Pulmonary artery endothelial cell (primary cell): Measurements from ENCODE around the gene LINGO4. TPM values are rescaled to one million over a fixed set of nuclear protein-coding genes. Genes with fewer than 3 reads are reported as not detected.

Experiments
- total RNA-seq: library from RNA; depleted of rRNA; stranded (reverse); fragments of >200 nt; gene quantifications from 2 replicates; pipeline ENCODE4 v1.2.3, GENCODE V29; 2014

LINGO4 gene
- total RNA-seq, 1 donor from 2014 or later: not detected

Other genes with a start within 250 kb of the LINGO4 start
- 13.9 and 25.2 TPM in 2 replicates for gene SNX27, start 193.4 kb downstream of the LINGO4 start, total RNA-seq
- not detected in 2 replicates for gene CELF3, start 88.6 kb downstream of the LINGO4 start, total RNA-seq
- not detected in 2 replicates for gene RIIAD1, start 83.9 kb downstream of the LINGO4 start, total RNA-seq
- gene MRPL9, start 41.9 kb downstream of the LINGO4 start, total RNA-seq: 120 and 141 TPM in 2 replicates
- gene TDRKH, start 14.9 kb downstream of the LINGO4 start, total RNA-seq: 8.2 and 11.8 TPM in 2 replicates
- not detected in 2 replicates for gene RORC, start 26.4 kb upstream of the LINGO4 start, total RNA-seq
- gene C2CD4D, start 34.4 kb upstream of the LINGO4 start, total RNA-seq: 0.04 and 0.07 TPM in 2 replicates
- gene THEM5, start 48.3 kb upstream of the LINGO4 start, total RNA-seq: not detected in 2 replicates
- 11.4 and 18.0 TPM in 2 replicates for gene THEM4, start 104.1 kb upstream of the LINGO4 start, total RNA-seq
- 144 and 182 TPM in 2 replicates for gene S100A10, start 188.4 kb upstream of the LINGO4 start, total RNA-seq
- gene S100A11, start 231.6 kb upstream of the LINGO4 start, total RNA-seq: 22.9 and 33.5 TPM in 2 replicates